Pancreas (tissue), 10 donors: Measurements from ENCODE around the gene SLC26A8. TPM values are rescaled to one million over a fixed set of nuclear protein-coding genes. Genes with fewer than 3 reads are reported as not detected.

Experiments used
- ATAC-seq, 4 donors: fragments of 200-7000 bp; cut with Tn5 transposase; one replicate each; pipeline versions ENCODE4 v1.8.0 to v1.9.1; 2020; ENCODE audit warnings: mild to moderate bottlenecking in 4 of 4, moderate library complexity in 4 of 4
- DNase-seq, 6 donors: peaks; one replicate each; pipeline ENCODE4 v3.0.0-alpha.2; 2020
- FAIRE-seq: peaks from 2 replicates; lab custom pipeline; 2012; peaks lifted over from hg19 to GRCh38; lab: Jason Lieb, UNC
- H3K27ac ChIP-seq, 4 donors: fragments of 200-600 bp; sonication (generic); 1 replicate in 3 of 4; 2 replicates in 1 of 4; pipeline versions ENCODE4 v1.5.0 to v1.8.0; 2020
- H3K27me3 ChIP-seq, 4 donors: fragments of 200-600 bp; one replicate each; pipeline ENCODE4 v1.8.0; 2021
- H3K36me3 ChIP-seq, 3 donors: fragments of 200-600 bp; sonication (generic) in 1 of 3; one replicate each; pipeline versions ENCODE4 v1.5.0 to v1.8.0; 2020 to 2021
- H3K4me1 ChIP-seq, 3 donors: fragments of 200-600 bp; one replicate each; pipeline ENCODE4 v1.8.0; 2021
- H3K4me3 ChIP-seq, 4 donors: fragments of 200-600 bp; sonication (generic) in 2 of 4; one replicate each; pipeline versions ENCODE4 v1.5.0 to v1.8.0; 2020 to 2021
- H3K9me3 ChIP-seq, 4 donors: fragments of 200-600 bp; one replicate each; pipeline ENCODE4 v1.8.0; 2021
- WGBS, 2 donors: extraction: QIAGEN DNeasy Blood & Tissue Kit; methylation state at CpG; one replicate each; pipeline ENCODE4 v1.1.7; 2013; 5-methylcytosine and 5-hydroxymethylcytosine counted together
- intact Hi-C, 3 donors: fragments of 100-400 bp; cut with DNase I; formaldehyde crosslinking; loops; one replicate each; pipeline versions ENCODE4 v1.11.1 to v1.14.2; 2022
- polyA plus RNA-seq, 2 donors: library from polyadenylated mRNA; stranded (reverse); fragments of 200-250 nt; gene quantifications; one replicate each; pipeline ENCODE4 v1.2.3, GENCODE V29; 2013
- total RNA-seq, 6 donors: library from RNA; stranded (reverse); fragmentation: NEBNext Ultra II Directional in 4 of 6; extraction: Animal tissue kit (Norgen Biotek cat#: 25700) in 4 of 6; gene quantifications; one replicate each; pipeline versions ENCODE4 v1.2.1 to v1.2.4, GENCODE V29; 2021 to 2023
- TF ChIP-seq, protein P1 (sequence below), 4 donors: fragments of 200-600 bp; sonication (generic) in 3 of 4; IDR thresholded peaks; one replicate each; pipeline versions ENCODE4 v1.5.0 to v1.8.0; 2021; ENCODE audit warnings: antibody characterized with exemption in 4 of 4
- donor health status: healthy with polysubstance abuse.
- donor health status: DM: no; HTN: no; CAD: no; lungs with moderate emphysema.
- donor health status: DM: no; HTN: no; CAD: no.
- donor health status: control.
- donor health status: control.
- donor health status: Bipolar disorder and iron deficiency.
- donor health status: DM: yes; HTN: yes; CAD: no.
- donor health status: DM: no; HTN: no; CAD: no.
- donor health status: DM: no; HTN: no; CAD: no.
- donor health status: DM: yes; HTN: yes; CAD: no.

Gene SLC26A8
- total and polyA plus RNA-seq, 8 donors, result 0.06 to 0.11 (median 0.07) TPM; not detected in 5

DNA sequence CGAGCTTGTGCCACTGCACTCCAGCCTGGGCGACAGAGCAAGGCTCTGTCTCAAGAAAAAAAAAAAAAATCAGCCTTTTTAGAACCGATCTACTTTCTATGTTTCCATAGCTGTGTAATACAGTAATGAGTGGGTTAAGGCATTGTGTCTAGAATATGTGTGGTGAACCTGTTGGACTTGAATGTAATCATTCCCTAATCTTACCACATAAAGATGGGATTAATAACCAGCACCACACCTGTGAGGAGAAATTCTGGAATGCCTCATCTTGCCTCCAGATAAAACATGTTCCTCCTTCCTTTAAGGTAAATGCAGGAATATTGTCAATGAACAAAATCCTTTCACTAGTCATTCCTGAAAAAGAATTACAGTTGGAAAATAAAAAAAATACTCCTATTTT lies 46.8 kb upstream of the SLC26A8 start:
- Histone ChIP-seq H3K4me3 (no peak overlapping the region), H3K9me3 (no peaks in the 10 kb centered on the region), H3K36me3 (peaks cover 0 to 3% (median 0%) of the 10 kb centered on the region in 3 donors), H3K27me3 (no peaks in the 10 kb centered on the region), H3K27ac (no peak overlapping the region), H3K4me1 (peaks cover 11 to 33% (median 22%) of the 10 kb centered on the region in 3 donors)
- WGBS, 2 donors, result 90 to 93% methylated on average over 3 of the region's 3 CpGs
- no peak for ATAC-seq
- DNase-seq, result no peak
- TF ChIP-seq, protein P1, sequence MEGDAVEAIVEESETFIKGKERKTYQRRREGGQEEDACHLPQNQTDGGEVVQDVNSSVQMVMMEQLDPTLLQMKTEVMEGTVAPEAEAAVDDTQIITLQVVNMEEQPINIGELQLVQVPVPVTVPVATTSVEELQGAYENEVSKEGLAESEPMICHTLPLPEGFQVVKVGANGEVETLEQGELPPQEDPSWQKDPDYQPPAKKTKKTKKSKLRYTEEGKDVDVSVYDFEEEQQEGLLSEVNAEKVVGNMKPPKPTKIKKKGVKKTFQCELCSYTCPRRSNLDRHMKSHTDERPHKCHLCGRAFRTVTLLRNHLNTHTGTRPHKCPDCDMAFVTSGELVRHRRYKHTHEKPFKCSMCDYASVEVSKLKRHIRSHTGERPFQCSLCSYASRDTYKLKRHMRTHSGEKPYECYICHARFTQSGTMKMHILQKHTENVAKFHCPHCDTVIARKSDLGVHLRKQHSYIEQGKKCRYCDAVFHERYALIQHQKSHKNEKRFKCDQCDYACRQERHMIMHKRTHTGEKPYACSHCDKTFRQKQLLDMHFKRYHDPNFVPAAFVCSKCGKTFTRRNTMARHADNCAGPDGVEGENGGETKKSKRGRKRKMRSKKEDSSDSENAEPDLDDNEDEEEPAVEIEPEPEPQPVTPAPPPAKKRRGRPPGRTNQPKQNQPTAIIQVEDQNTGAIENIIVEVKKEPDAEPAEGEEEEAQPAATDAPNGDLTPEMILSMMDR (IDR thresholded peaks at IDR 0.05), result no peak
- intact Hi-C loops, result no loop called here
- FAIRE-seq, result no peak

DNA sequence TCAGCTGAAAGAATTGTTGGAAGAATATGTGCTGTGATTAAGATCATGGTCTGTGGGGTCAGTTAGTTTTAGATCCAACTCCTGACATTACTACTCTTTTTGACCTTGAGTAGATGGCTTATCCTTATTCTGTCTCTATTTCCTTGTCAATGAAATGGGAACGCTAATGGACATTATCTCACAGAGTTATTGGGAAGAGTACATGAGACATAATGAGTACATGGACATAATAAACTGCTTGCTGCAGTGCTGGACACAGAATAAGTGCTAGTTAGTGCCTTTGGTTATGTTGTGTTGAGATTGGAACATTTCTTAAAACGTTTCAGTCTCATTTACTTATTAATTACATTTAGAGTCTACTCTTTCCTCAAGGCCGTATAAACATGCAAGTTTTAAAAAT lies 45.8 kb upstream of the SLC26A8 start:
- no peak overlapping the region for H3K27ac ChIP-seq
- no peaks in the 10 kb centered on the region for H3K9me3 ChIP-seq
- DNase-seq, result no peak
- H3K27me3 ChIP-seq, result no peaks in the 10 kb centered on the region
- H3K4me3 ChIP-seq, result no peak overlapping the region
- TF ChIP-seq, protein P1 (IDR thresholded peaks at IDR 0.05), result no peak
- H3K4me1 ChIP-seq, result peaks cover 14 to 41% (median 30%) of the 10 kb centered on the region in 3 donors
- 47 to 57% methylated on average over 3 of the region's 3 CpGs for WGBS, 2 donors
- no peak for FAIRE-seq
- intact Hi-C loops, result no loop called here
- ATAC-seq, result no peak
- H3K36me3 ChIP-seq, result no peaks in the 10 kb centered on the region

DNA sequence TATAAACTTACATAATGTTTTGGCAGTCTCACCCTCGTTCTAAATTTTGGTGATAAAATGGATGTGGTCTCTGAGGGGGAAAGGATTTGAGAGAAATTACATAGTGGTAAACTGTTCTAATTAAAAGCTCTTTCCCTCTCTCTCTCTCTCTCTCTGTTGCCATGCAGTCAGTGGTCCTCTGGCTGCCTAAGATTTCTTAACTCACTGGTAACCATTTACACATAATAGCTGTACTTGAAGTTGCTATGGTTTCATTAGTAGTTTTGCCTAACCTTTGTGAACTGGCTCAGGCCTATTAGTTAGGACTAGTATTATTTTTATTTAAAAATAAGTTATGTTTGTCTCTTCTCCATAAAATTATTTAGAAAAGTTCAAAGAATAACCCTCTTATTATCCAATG lies 45.1 kb upstream of the SLC26A8 start:
- Histone ChIP-seq H3K4me1 (peaks cover 14 to 47% (median 32%) of the 10 kb centered on the region in 3 donors), H3K27me3 (no peaks in the 10 kb centered on the region)
- intact Hi-C loops, result no loop called here

DNA sequence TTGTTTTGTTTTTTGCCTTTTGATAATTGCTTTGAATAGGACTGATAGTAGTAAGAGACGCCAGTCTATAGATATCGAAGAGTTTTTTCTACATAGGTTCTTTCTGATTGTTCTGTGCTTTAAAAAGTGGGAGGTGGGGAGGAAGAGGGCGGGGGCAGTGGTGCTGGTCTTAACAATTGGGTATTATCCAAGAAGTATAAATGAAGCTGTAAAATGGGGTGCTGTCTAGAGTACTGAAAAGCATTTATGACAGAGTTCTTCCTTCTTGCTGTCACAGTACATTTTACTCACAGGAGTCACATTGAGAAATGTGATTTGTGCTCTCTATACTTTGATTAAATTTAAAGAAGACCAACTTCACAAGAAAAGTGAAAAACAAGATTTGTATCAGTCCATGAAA lies 44.1 kb upstream of the SLC26A8 start:
- TF ChIP-seq, protein P1 (IDR thresholded peaks at IDR 0.05), result no peak
- Histone ChIP-seq H3K4me1 (peaks cover 14 to 50% (median 34%) of the 10 kb centered on the region in 3 donors), H3K36me3 (no peaks in the 10 kb centered on the region), H3K4me3 (no peak overlapping the region), H3K9me3 (no peaks in the 10 kb centered on the region), H3K27me3 (no peaks in the 10 kb centered on the region), H3K27ac (no peak overlapping the region)
- 58 to 80% methylated on average over 3 of the region's 3 CpGs for WGBS, 2 donors
- no peak for FAIRE-seq
- ATAC-seq, result no peak
- intact Hi-C loops, result no loop called here
- DNase-seq, result no peak

More for the DNA sequence above, 45.1 kb upstream of the SLC26A8 start:
- Histone ChIP-seq H3K4me3 (no peak overlapping the region), H3K9me3 (no peaks in the 10 kb centered on the region), H3K36me3 (no peaks in the 10 kb centered on the region), H3K27ac (no peak overlapping the region)
- no peak for ATAC-seq
- no peak for DNase-seq
- 26 to 44% methylated on average over 1 of the region's 1 CpG for WGBS, 2 donors
- TF ChIP-seq, protein P1 (IDR thresholded peaks at IDR 0.05), result no peak
- FAIRE-seq, result no peak

DNA sequence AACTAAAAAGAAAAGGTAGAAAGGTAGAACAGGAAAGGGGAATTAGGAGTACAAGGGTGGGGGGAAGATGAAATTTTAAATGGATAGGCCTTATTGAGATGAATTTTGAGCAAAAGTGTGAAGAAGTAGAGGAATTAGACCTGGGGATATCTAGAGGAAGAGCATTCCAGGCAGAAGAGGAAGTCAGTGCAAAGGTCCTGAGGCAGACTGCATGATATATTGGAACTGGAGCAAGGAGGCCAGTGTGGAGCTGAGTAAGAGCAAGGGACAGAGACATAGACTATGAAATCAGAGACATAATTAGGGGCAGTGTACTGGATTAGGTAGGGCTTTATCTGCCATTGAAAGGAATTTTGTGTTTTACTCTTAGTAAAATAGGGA lies 43.6 kb upstream of the SLC26A8 start:
- Histone ChIP-seq H3K9me3 (no peaks in the 10 kb centered on the region), H3K27ac (no peak overlapping the region), H3K4me3 (no peak overlapping the region), H3K36me3 (no peaks in the 10 kb centered on the region), H3K27me3 (no peaks in the 10 kb centered on the region), H3K4me1 (peaks cover 14 to 52% (median 34%) of the 10 kb centered on the region in 3 donors)
- no peak for DNase-seq
- TF ChIP-seq, protein P1 (IDR thresholded peaks at IDR 0.05), result no peak
- no peak for ATAC-seq
- intact Hi-C loops, result no loop called here
- FAIRE-seq, result no peak
